Fibroblast of lung (primary cell): ENCODE results near the gene IRAK3. TPM values are rescaled to one million over a fixed set of nuclear protein-coding genes. Genes with fewer than 3 reads are reported as not detected.

Experiments used
- DNase-seq, 2 donors: peaks; one replicate each; pipeline versions ENCODE4 v3.0.0 to v3.0.0-alpha.2; 2010; ENCODE audit warnings: low read depth in 2 of 2
- H2AFZ ChIP-seq: 2 replicates; pipeline ENCODE4 v1.5.1; 2012; ENCODE audit warnings: low read length, control low read depth, inconsistent platforms
- H3K27ac ChIP-seq: 2 replicates; pipeline ENCODE4 v1.5.1; 2011; ENCODE audit warnings: low read length, control low read depth; ENCODE audit not compliant: insufficient read depth
- H3K27me3 ChIP-seq: 2 replicates; pipeline ENCODE4 v1.5.1; 2011; ENCODE audit warnings: mild to moderate bottlenecking, low read length; ENCODE audit not compliant: control insufficient read depth, insufficient read depth
- H3K36me3 ChIP-seq: 2 replicates; pipeline ENCODE4 v1.5.1; 2011; ENCODE audit warnings: low read length; ENCODE audit not compliant: control insufficient read depth, insufficient read depth
- H3K4me1 ChIP-seq: 2 replicates; pipeline ENCODE4 v1.5.1; 2011; ENCODE audit warnings: low read length; ENCODE audit not compliant: control insufficient read depth, insufficient read depth; ENCODE audit errors: extremely low read depth
- H3K4me2 ChIP-seq: 2 replicates; pipeline ENCODE4 v1.5.1; 2011; ENCODE audit warnings: low read length, control low read depth; ENCODE audit not compliant: insufficient read depth; ENCODE audit errors: extremely low read depth
- H3K4me3 ChIP-seq, 4 experiments: fragments of 200-600 bp in 1 of 4; sonication (generic) in 1 of 4; replicated peaks in 1 of 4; 2 replicates each; pipeline ENCODE4 v1.5.1; 2011 to 2016; ENCODE audit warnings: low read length in 4 of 4, low read depth in 3 of 4, mild to moderate bottlenecking in 3 of 4, control low read depth in 2 of 4, inconsistent platforms in 1 of 4, mixed read lengths in 1 of 4; ENCODE audit not compliant: insufficient read depth in 1 of 4; ENCODE audit errors: control extremely low read depth in 1 of 4
- H3K79me2 ChIP-seq: 2 replicates; pipeline ENCODE4 v1.5.1; 2012; ENCODE audit warnings: mild to moderate bottlenecking, low read length, inconsistent platforms; ENCODE audit not compliant: control insufficient read depth, insufficient read depth
- H3K9ac ChIP-seq: 2 replicates; pipeline ENCODE4 v1.5.1; 2011; ENCODE audit warnings: mild to moderate bottlenecking, low read length, control low read depth; ENCODE audit not compliant: insufficient read depth
- H3K9me3 ChIP-seq: 2 replicates; pipeline ENCODE4 v1.5.1; 2012; ENCODE audit warnings: low read depth, low read length; ENCODE audit not compliant: control insufficient read depth, insufficient read depth
- H4K20me1 ChIP-seq: 2 replicates; pipeline ENCODE4 v1.5.1; 2011; ENCODE audit warnings: low read length; ENCODE audit not compliant: control insufficient read depth, insufficient read depth; ENCODE audit errors: extremely low read depth
- EZH2 ChIP-seq: IDR thresholded peaks from 2 replicates; pipeline ENCODE4 v1.5.1; 2012; ENCODE audit warnings: low read length, control low read depth, mild to moderate bottlenecking; ENCODE audit errors: missing control alignments
- polyA plus RNA-seq, 2 donors: library from polyadenylated mRNA; depleted of rRNA in 1 of 2; stranded (reverse) in 1 of 2; unstranded in 1 of 2; fragments of >200 nt; gene quantifications; 2 replicates each; pipeline ENCODE4 v1.2.1, GENCODE V29; 2011 to 2012; ENCODE audit warnings: missing spikeins in 1 of 2
- total RNA-seq: library from RNA; depleted of rRNA; stranded (reverse); fragments of >200 nt; gene quantifications from 2 replicates; pipeline ENCODE4 v1.2.1, GENCODE V29; 2014
- TF ChIP-seq, protein P1 (sequence below), 2 donors: IDR thresholded peaks in 1 of 2; conservative IDR thresholded peaks in 1 of 2; 1 replicate in 1 of 2; 2 replicates in 1 of 2; pipeline ENCODE4 v1.5.1; 2011 to 2012; ENCODE audit warnings: low read length in 2 of 2, control low read depth in 1 of 2, inconsistent platforms in 1 of 2, low read depth in 1 of 2, mild to moderate bottlenecking in 1 of 2

The IRAK3 gene
- total and polyA plus RNA-seq, 2 donors (not counting 1 experiment from before 2014, with no cell fraction given): 3.2 to 11.1 TPM

DNA sequence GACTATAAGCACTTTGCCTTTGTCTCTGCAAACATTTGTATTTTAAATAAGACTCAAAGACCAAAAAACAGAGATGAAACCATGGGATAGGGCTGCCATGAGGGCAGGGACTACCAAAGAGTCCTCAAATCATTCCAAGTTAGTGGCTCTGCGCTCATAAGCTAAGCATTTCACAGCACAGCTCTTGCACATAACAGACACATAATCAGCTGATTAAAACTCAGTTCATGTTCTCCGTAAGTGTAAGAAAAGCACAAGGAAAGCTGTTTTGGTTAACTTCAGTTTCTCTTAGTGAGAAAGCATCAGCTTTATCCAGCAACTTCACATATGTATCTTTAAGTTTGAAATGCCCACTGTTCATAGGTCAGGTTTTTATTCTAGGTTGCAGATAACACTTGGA is 54.9 kb downstream of the IRAK3 start:
- Histone ChIP-seq H2AFZ (no peak overlapping the region), H4K20me1 (no peaks in the 10 kb centered on the region), H3K9me3 (no peaks in the 10 kb centered on the region), H3K4me1 (peaks cover 5% of the 10 kb centered on the region), H3K27ac (no peak overlapping the region), H3K4me2 (no peak overlapping the region), H3K9ac (no peak overlapping the region), H3K79me2 (no peaks in the 10 kb centered on the region), H3K27me3 (no peaks in the 10 kb centered on the region), H3K4me3 (no peak overlapping the region), H3K36me3 (no peaks in the 10 kb centered on the region)
- DNase-seq: no peak
- no peak for TF ChIP-seq EZH2
- TF ChIP-seq, protein P1, sequence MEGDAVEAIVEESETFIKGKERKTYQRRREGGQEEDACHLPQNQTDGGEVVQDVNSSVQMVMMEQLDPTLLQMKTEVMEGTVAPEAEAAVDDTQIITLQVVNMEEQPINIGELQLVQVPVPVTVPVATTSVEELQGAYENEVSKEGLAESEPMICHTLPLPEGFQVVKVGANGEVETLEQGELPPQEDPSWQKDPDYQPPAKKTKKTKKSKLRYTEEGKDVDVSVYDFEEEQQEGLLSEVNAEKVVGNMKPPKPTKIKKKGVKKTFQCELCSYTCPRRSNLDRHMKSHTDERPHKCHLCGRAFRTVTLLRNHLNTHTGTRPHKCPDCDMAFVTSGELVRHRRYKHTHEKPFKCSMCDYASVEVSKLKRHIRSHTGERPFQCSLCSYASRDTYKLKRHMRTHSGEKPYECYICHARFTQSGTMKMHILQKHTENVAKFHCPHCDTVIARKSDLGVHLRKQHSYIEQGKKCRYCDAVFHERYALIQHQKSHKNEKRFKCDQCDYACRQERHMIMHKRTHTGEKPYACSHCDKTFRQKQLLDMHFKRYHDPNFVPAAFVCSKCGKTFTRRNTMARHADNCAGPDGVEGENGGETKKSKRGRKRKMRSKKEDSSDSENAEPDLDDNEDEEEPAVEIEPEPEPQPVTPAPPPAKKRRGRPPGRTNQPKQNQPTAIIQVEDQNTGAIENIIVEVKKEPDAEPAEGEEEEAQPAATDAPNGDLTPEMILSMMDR (conservative IDR thresholded peaks at IDR 0.05 in 1 of 2, IDR thresholded peaks at IDR 0.05 in 1 of 2; ENCODE audit: low read depth in 1 of 2, low read length in 2 of 2): no peak

DNA sequence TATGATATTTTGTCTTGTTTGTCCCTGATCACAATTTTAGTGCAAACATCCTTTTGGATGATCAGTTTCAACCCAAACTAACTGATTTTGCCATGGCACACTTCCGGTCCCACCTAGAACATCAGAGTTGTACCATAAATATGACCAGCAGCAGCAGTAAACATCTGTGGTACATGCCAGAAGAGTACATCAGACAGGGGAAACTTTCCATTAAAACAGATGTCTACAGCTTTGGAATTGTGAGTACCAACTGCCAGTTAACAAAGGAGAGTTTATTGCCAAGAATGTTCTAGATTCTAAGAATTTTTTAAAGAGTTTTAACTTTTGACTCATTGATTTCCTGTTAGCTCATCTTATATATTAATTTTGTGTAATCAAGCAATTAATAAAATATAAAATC is 55.4 kb downstream of the IRAK3 start:
- no peak overlapping the region for H3K4me3 ChIP-seq
- no peaks in the 10 kb centered on the region for H3K27me3 ChIP-seq
- no peaks in the 10 kb centered on the region for H3K36me3 ChIP-seq
- no peak for TF ChIP-seq EZH2
- TF ChIP-seq, protein P1 (conservative IDR thresholded peaks at IDR 0.05 in 1 of 2, IDR thresholded peaks at IDR 0.05 in 1 of 2; ENCODE audit: low read depth in 1 of 2, low read length in 2 of 2): no peak
- no peak overlapping the region for H2AFZ ChIP-seq
- no peaks in the 10 kb centered on the region for H3K9me3 ChIP-seq
- no peak for DNase-seq
- no peaks in the 10 kb centered on the region for H3K79me2 ChIP-seq
- no peaks in the 10 kb centered on the region for H4K20me1 ChIP-seq
- no peak overlapping the region for H3K27ac ChIP-seq
- H3K4me1 ChIP-seq: peaks cover 5% of the 10 kb centered on the region
- no peak overlapping the region for H3K9ac ChIP-seq
- H3K4me2 ChIP-seq: no peak overlapping the region

GRCh38 chr12:66247741-66248140 is 58.7 kb downstream of the IRAK3 start:
- no peaks in the 10 kb centered on the region for H3K27me3 ChIP-seq
- DNase-seq: no peak
- no peak overlapping the region for H3K4me2 ChIP-seq
- no peaks in the 10 kb centered on the region for H3K79me2 ChIP-seq
- H3K9me3 ChIP-seq: no peaks in the 10 kb centered on the region
- no peak overlapping the region for H3K9ac ChIP-seq
- no peak overlapping the region for H3K27ac ChIP-seq
- H3K36me3 ChIP-seq: no peaks in the 10 kb centered on the region
- no peaks in the 10 kb centered on the region for H3K4me1 ChIP-seq
- H3K4me3 ChIP-seq: no peak overlapping the region
- no peaks in the 10 kb centered on the region for H4K20me1 ChIP-seq
- no peak overlapping the region for H2AFZ ChIP-seq
- TF ChIP-seq EZH2: no peak
- TF ChIP-seq, protein P1 (conservative IDR thresholded peaks at IDR 0.05 in 1 of 2, IDR thresholded peaks at IDR 0.05 in 1 of 2; ENCODE audit: low read depth in 1 of 2, low read length in 2 of 2): no peak
